K562 (cell line): ENCODE results near the gene PODXL.

Source experiments
- EZH2 ChIP-seq: IDR thresholded peaks from 2 replicates; pipeline ENCODE4 v1.6.1; 2012; ENCODE audit warnings: low read depth, mild to moderate bottlenecking, inconsistent platforms, low read length, borderline replicate concordance
- GTF3C2 ChIP-seq: IDR thresholded peaks from 3 replicates; pipeline ENCODE4 v1.6.1; 2011; ENCODE audit warnings: borderline replicate concordance, mild to moderate bottlenecking, moderate library complexity; ENCODE audit not compliant: insufficient read length; ENCODE audit errors: extremely low read depth
- ID3 ChIP-seq, 2 experiments: fragments of 250-450 bp in 1 of 2; fragments of 450-650 bp in 1 of 2; sonication (Bioruptor Pico) in 1 of 2; IDR thresholded peaks; 2 replicates each; pipeline versions ENCODE4 v1.6.1 to v1.8.0; 2016 to 2021; ENCODE audit warnings: mild to moderate bottlenecking in 2 of 2, moderate library complexity in 2 of 2, missing compliant biosample characterization in 1 of 2, missing genetic modification characterization in 1 of 2
- MAZ ChIP-seq, 2 experiments: fragments of 450-650 bp in 1 of 2; sonication (generic) in 1 of 2; formaldehyde crosslinking; IDR thresholded peaks in 1 of 2; conservative IDR thresholded peaks in 1 of 2; 2 replicates each; pipeline versions ENCODE4 v1.4.0 to v1.5.0; 2020; ENCODE audit warnings: mild to moderate bottlenecking in 1 of 2, missing genetic modification reagents in 1 of 2
- MTA1 ChIP-seq: fragments of 450-650 bp; IDR thresholded peaks from 2 replicates; pipeline ENCODE4 v1.6.1; 2017; ENCODE audit warnings: borderline replicate concordance
- MXI1 ChIP-seq: IDR thresholded peaks from 2 replicates; pipeline ENCODE4 v1.6.1; 2011; ENCODE audit warnings: low read depth, mild to moderate bottlenecking, improper control_type of control experiment, low read length
- POLR2AphosphoS5 ChIP-seq: IDR thresholded peaks from 2 replicates; pipeline ENCODE4 v1.6.1; 2011; ENCODE audit warnings: mild to moderate bottlenecking, low read depth, low read length, moderate library complexity; ENCODE audit not compliant: control insufficient read depth, insufficient read depth
- RBBP5 ChIP-seq: fragments of 200-600 bp; sonication (generic); IDR thresholded peaks from 2 replicates; pipeline ENCODE4 v1.6.1; 2012; ENCODE audit warnings: borderline replicate concordance, mild to moderate bottlenecking, low read length, control low read depth, inconsistent platforms; ENCODE audit not compliant: insufficient read depth, poor library complexity, severe bottlenecking
- RCOR1 ChIP-seq, 2 experiments: IDR thresholded peaks; 2 replicates each; pipeline ENCODE4 v1.6.1; 2012; ENCODE audit warnings: low read depth in 2 of 2, low read length in 2 of 2, borderline replicate concordance in 1 of 2, improper control_type of control experiment in 1 of 2
- SOX6 ChIP-seq: fragments of 450-650 bp; IDR thresholded peaks from 2 replicates; pipeline ENCODE4 v1.6.1; 2014; ENCODE audit warnings: mild to moderate bottlenecking
- ZBED1 ChIP-seq: IDR thresholded peaks from 2 replicates; pipeline ENCODE4 v1.6.1; 2014
- TF ChIP-seq, protein P1 (sequence below), 3 experiments: IDR thresholded peaks in 2 of 3; conservative IDR thresholded peaks in 1 of 3; 2 replicates each; pipeline ENCODE4 v1.5.1; 2011 to 2012; ENCODE audit warnings: low read length in 3 of 3, mild to moderate bottlenecking in 3 of 3, control low read depth in 2 of 3, improper control_type of control experiment in 1 of 3, inconsistent platforms in 1 of 3, low read depth in 1 of 3, mixed read lengths in 1 of 3, moderate library complexity in 1 of 3; ENCODE audit not compliant: insufficient read depth in 2 of 3
- TF ChIP-seq, protein P2 (sequence below): fragments of 450-650 bp; IDR thresholded peaks from 2 replicates; pipeline ENCODE4 v1.6.1; 2016; ENCODE audit warnings: missing biosample characterization, missing genetic modification characterization
- TF ChIP-seq, protein P3 (sequence below): sonication (generic); formaldehyde crosslinking; IDR thresholded peaks from 2 replicates; pipeline ENCODE4 v1.8.1; 2023; ENCODE audit warnings: mild to moderate bottlenecking, missing genetic modification reagents

DNA sequence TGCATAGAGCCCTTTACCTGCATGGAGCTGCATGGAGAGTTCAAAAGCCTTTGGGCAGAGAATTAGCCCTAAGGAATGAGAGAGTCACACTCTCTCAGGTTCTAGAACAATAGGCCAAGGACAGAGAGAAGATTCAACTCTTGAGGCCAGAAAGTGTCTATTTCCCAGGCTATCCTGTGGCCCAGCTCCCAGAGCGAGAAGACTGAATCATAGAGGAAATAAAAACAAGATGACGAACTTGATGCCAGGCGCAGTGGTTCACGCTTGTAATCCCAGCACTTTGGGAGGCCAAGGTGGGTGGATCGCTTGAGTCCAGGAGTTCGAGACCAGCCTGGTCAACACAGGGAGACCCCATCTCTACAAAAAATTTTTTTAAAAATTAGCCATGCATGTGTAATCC lies 18.3 kb upstream of the PODXL start:
- TF ChIP-seq, protein P1, sequence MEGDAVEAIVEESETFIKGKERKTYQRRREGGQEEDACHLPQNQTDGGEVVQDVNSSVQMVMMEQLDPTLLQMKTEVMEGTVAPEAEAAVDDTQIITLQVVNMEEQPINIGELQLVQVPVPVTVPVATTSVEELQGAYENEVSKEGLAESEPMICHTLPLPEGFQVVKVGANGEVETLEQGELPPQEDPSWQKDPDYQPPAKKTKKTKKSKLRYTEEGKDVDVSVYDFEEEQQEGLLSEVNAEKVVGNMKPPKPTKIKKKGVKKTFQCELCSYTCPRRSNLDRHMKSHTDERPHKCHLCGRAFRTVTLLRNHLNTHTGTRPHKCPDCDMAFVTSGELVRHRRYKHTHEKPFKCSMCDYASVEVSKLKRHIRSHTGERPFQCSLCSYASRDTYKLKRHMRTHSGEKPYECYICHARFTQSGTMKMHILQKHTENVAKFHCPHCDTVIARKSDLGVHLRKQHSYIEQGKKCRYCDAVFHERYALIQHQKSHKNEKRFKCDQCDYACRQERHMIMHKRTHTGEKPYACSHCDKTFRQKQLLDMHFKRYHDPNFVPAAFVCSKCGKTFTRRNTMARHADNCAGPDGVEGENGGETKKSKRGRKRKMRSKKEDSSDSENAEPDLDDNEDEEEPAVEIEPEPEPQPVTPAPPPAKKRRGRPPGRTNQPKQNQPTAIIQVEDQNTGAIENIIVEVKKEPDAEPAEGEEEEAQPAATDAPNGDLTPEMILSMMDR (IDR thresholded peaks at IDR 0.05 in 2 of 3, conservative IDR thresholded peaks at IDR 0.05 in 1 of 3; ENCODE audit: insufficient read depth in 2 of 3, low read depth in 1 of 3, low read length in 3 of 3): no peak
- no peak for TF ChIP-seq RBBP5
- TF ChIP-seq, protein P2, sequence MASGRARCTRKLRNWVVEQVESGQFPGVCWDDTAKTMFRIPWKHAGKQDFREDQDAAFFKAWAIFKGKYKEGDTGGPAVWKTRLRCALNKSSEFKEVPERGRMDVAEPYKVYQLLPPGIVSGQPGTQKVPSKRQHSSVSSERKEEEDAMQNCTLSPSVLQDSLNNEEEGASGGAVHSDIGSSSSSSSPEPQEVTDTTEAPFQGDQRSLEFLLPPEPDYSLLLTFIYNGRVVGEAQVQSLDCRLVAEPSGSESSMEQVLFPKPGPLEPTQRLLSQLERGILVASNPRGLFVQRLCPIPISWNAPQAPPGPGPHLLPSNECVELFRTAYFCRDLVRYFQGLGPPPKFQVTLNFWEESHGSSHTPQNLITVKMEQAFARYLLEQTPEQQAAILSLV (tag): no peak
- TF ChIP-seq EZH2: no peak
- TF ChIP-seq, protein P3, sequence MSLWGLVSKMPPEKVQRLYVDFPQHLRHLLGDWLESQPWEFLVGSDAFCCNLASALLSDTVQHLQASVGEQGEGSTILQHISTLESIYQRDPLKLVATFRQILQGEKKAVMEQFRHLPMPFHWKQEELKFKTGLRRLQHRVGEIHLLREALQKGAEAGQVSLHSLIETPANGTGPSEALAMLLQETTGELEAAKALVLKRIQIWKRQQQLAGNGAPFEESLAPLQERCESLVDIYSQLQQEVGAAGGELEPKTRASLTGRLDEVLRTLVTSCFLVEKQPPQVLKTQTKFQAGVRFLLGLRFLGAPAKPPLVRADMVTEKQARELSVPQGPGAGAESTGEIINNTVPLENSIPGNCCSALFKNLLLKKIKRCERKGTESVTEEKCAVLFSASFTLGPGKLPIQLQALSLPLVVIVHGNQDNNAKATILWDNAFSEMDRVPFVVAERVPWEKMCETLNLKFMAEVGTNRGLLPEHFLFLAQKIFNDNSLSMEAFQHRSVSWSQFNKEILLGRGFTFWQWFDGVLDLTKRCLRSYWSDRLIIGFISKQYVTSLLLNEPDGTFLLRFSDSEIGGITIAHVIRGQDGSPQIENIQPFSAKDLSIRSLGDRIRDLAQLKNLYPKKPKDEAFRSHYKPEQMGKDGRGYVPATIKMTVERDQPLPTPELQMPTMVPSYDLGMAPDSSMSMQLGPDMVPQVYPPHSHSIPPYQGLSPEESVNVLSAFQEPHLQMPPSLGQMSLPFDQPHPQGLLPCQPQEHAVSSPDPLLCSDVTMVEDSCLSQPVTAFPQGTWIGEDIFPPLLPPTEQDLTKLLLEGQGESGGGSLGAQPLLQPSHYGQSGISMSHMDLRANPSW (CRISPR knock-in tag): no peak
- TF ChIP-seq POLR2AphosphoS5: no peak
- no peak for TF ChIP-seq SOX6
- no peak for TF ChIP-seq MAZ (CRISPR knock-in tag; conservative IDR thresholded peaks at IDR 0.05 in 1 of 2, IDR thresholded peaks at IDR 0.05 in 1 of 2)
- TF ChIP-seq MTA1: no peak
- no peak for TF ChIP-seq RCOR1 (IDR thresholded peaks at IDR 0.05; ENCODE audit: borderline replicate concordance in 1 of 2, low read depth in 2 of 2, low read length in 2 of 2)
- TF ChIP-seq GTF3C2: no peak
- TF ChIP-seq ZBED1: no peak
- no peak for TF ChIP-seq MXI1
- no peak for TF ChIP-seq ID3 (CRISPR knock-in tag; IDR thresholded peaks at IDR 0.05)
- TF ChIP-seq ID3 (tag; IDR thresholded peaks at IDR 0.05): no peak
